Measurements from ENCODE around the gene ACTR1B. TPM values are rescaled to one million over a fixed set of nuclear protein-coding genes. Genes with fewer than 3 reads are reported as not detected.

The ACTR1B gene
- total RNA-seq, 1 experiment from 2014 or later, result 36.3 TPM

DNA sequence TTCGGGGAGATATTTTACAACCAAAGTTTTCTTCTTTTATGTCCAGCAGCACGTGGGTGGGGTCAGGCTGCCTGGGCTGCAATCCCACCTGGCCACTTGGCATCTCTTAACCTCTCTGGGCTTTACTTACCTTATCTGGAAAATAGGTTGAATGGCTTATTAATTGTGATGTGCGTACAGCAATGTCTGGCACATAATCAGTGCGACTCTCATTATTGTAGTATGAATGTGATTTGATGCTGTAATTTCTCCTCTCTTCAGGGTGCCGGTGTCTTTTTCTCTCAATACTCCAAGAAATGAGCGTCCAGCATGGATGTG, 47.5 kb upstream of the ACTR1B start:
- no peak for DNase-seq (ENCODE audit: low spot score)
- Histone ChIP-seq H3K36me3 (ENCODE audit: insufficient read depth, low read length, poor library complexity, severe bottlenecking) (no peaks in the 10 kb centered on the region), H3K27ac (ENCODE audit: low read depth, low read length, poor library complexity, severe bottlenecking) (no peak overlapping the region), H3K27me3 (replicated peaks; ENCODE audit: insufficient read depth, low read depth, low read length, poor library complexity) (no peaks in the 10 kb centered on the region), H3K4me1 (ENCODE audit: insufficient read depth, low read length, poor library complexity, severe bottlenecking) (no peaks in the 10 kb centered on the region), H3K4me3 (ENCODE audit: low read depth, low read length, poor library complexity, severe bottlenecking) (no peak overlapping the region), H3K9me3 (ENCODE audit: low read depth, low read length, poor library complexity, severe bottlenecking) (no peaks in the 10 kb centered on the region)
- ChIA-PET CTCF (interaction anchor here (2.3 kb wide), 1 partner anchor 11 kb away, joined by 8 read pairs; no protein-coding TSS in a partner anchor), POLR2A (ENCODE audit: low non-redundant PET) (no interaction called here)
- TF ChIP-seq, protein P1, sequence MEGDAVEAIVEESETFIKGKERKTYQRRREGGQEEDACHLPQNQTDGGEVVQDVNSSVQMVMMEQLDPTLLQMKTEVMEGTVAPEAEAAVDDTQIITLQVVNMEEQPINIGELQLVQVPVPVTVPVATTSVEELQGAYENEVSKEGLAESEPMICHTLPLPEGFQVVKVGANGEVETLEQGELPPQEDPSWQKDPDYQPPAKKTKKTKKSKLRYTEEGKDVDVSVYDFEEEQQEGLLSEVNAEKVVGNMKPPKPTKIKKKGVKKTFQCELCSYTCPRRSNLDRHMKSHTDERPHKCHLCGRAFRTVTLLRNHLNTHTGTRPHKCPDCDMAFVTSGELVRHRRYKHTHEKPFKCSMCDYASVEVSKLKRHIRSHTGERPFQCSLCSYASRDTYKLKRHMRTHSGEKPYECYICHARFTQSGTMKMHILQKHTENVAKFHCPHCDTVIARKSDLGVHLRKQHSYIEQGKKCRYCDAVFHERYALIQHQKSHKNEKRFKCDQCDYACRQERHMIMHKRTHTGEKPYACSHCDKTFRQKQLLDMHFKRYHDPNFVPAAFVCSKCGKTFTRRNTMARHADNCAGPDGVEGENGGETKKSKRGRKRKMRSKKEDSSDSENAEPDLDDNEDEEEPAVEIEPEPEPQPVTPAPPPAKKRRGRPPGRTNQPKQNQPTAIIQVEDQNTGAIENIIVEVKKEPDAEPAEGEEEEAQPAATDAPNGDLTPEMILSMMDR (conservative IDR thresholded peaks at IDR 0.05; ENCODE audit: low read depth, low read length), result no peak
- no peak for TF ChIP-seq EZH2 (IDR thresholded peaks at IDR 0.05; ENCODE audit: borderline replicate concordance, low read depth, low read length, poor library complexity, severe bottlenecking)
- intact Hi-C loops (cut with micrococcal nuclease; ENCODE audit: unreplicated experiment), result no loop called here
- BruUV-seq (replicated peaks), result no TSS peak

GRCh38 chr2:97708608-97709007, 44.8 kb upstream of the ACTR1B start:
- ChIA-PET POLR2A (ENCODE audit: low non-redundant PET) (no interaction called here), CTCF (no interaction called here)
- TF ChIP-seq, protein P1 (conservative IDR thresholded peaks at IDR 0.05; ENCODE audit: low read depth, low read length), result no peak
- no peak for TF ChIP-seq EZH2 (IDR thresholded peaks at IDR 0.05; ENCODE audit: borderline replicate concordance, low read depth, low read length, poor library complexity, severe bottlenecking)
- intact Hi-C loops (cut with micrococcal nuclease; ENCODE audit: unreplicated experiment), result no loop called here
- H3K27ac ChIP-seq (ENCODE audit: low read depth, low read length, poor library complexity, severe bottlenecking), result no peak overlapping the region
- H3K36me3 ChIP-seq (ENCODE audit: insufficient read depth, low read length, poor library complexity, severe bottlenecking), result no peaks in the 10 kb centered on the region
- H3K4me3 ChIP-seq (ENCODE audit: low read depth, low read length, poor library complexity, severe bottlenecking), result no peak overlapping the region
- no peak for DNase-seq (ENCODE audit: low spot score)
- H3K4me1 ChIP-seq (ENCODE audit: insufficient read depth, low read length, poor library complexity, severe bottlenecking), result no peaks in the 10 kb centered on the region
- no peaks in the 10 kb centered on the region for H3K27me3 ChIP-seq (replicated peaks; ENCODE audit: insufficient read depth, low read depth, low read length, poor library complexity)
- no peaks in the 10 kb centered on the region for H3K9me3 ChIP-seq (ENCODE audit: low read depth, low read length, poor library complexity, severe bottlenecking)
- BruUV-seq (replicated peaks), result no TSS peak

DNA sequence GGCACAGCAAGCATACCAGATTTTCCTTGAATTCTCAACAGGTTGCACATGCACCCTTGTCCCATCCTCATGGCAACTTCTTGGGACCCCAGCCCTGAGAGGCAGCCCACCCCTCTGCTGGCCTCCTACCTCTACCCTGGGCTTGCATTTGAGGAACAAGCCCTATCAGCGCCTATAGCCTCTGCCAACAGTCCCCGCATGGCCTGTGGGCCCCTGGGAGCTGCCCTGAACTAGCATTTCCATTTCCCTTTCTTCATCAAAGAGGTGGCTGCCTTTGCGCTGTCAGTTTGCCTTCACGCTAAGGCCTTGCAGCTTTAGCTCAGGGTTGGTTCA, 44.2 kb upstream of the ACTR1B start:
- intact Hi-C loops (cut with micrococcal nuclease; ENCODE audit: unreplicated experiment), result no loop called here
- CTCF ChIA-PET, result no interaction called here
- BruUV-seq (replicated peaks), result no TSS peak

More for the DNA sequence above, 44.2 kb upstream of the ACTR1B start:
- H3K27me3 ChIP-seq (replicated peaks; ENCODE audit: insufficient read depth, low read depth, low read length, poor library complexity), result no peaks in the 10 kb centered on the region
- H3K4me1 ChIP-seq (ENCODE audit: insufficient read depth, low read length, poor library complexity, severe bottlenecking), result no peaks in the 10 kb centered on the region
- POLR2A ChIA-PET (ENCODE audit: low non-redundant PET), result no interaction called here
- H3K27ac ChIP-seq (ENCODE audit: low read depth, low read length, poor library complexity, severe bottlenecking), result no peak overlapping the region
- no peak overlapping the region for H3K4me3 ChIP-seq (ENCODE audit: low read depth, low read length, poor library complexity, severe bottlenecking)
- H3K36me3 ChIP-seq (ENCODE audit: insufficient read depth, low read length, poor library complexity, severe bottlenecking), result no peaks in the 10 kb centered on the region
- DNase-seq (ENCODE audit: low spot score), result no peak
- H3K9me3 ChIP-seq (ENCODE audit: low read depth, low read length, poor library complexity, severe bottlenecking), result no peaks in the 10 kb centered on the region
- TF ChIP-seq, protein P1 (conservative IDR thresholded peaks at IDR 0.05; ENCODE audit: low read depth, low read length), result no peak
- TF ChIP-seq EZH2 (IDR thresholded peaks at IDR 0.05; ENCODE audit: borderline replicate concordance, low read depth, low read length, poor library complexity, severe bottlenecking), result no peak

Data from A673 (cell line).